Measurements from ENCODE around the gene OR2T27.
A peak's percentile ranks its signal among the peaks of the same experiment; 100 is the strongest.

- no peak for TF ChIP-seq EZH2 (IDR thresholded peaks at IDR 0.05; ENCODE audit: borderline replicate concordance, low read depth, low read length, poor library complexity, severe bottlenecking)
- TF ChIP-seq, protein P1, sequence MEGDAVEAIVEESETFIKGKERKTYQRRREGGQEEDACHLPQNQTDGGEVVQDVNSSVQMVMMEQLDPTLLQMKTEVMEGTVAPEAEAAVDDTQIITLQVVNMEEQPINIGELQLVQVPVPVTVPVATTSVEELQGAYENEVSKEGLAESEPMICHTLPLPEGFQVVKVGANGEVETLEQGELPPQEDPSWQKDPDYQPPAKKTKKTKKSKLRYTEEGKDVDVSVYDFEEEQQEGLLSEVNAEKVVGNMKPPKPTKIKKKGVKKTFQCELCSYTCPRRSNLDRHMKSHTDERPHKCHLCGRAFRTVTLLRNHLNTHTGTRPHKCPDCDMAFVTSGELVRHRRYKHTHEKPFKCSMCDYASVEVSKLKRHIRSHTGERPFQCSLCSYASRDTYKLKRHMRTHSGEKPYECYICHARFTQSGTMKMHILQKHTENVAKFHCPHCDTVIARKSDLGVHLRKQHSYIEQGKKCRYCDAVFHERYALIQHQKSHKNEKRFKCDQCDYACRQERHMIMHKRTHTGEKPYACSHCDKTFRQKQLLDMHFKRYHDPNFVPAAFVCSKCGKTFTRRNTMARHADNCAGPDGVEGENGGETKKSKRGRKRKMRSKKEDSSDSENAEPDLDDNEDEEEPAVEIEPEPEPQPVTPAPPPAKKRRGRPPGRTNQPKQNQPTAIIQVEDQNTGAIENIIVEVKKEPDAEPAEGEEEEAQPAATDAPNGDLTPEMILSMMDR (conservative IDR thresholded peaks at IDR 0.05; ENCODE audit: low read depth, low read length) = peak; percentile 91
Observed at GRCh38 chr1:248618878-248619277, 36.5 kb downstream of the OR2T27 start.
